ENCODE measurements around the gene LRCH4.
"Not testable (repeated sequence)": the region's sequence is repeated elsewhere in the genome, so short reads cannot be mapped to it uniquely, and the experiment has no call there.

LRCH4 gene

GRCh38 chr7:100544967-100545359 lies 41.0 kb downstream of the LRCH4 start:
- DNase-seq (ENCODE audit: low spot score), result no peak

GRCh38 chr7:100544386-100544785 lies 41.5 kb downstream of the LRCH4 start:
- DNase-seq (ENCODE audit: low spot score), result no peak

- DNase-seq (ENCODE audit: low spot score), result no peak
These were observed 42.3 kb downstream of the LRCH4 start for GRCh38 chr7:100543586-100543985.

- DNase-seq (ENCODE audit: low spot score), result not testable (repeated sequence)
These were observed 44.6 kb downstream of the LRCH4 start for GRCh38 chr7:100541309-100541708.

GRCh38 chr7:100540073-100540723 lies 45.7 kb downstream of the LRCH4 start:
- no peak for DNase-seq (ENCODE audit: low spot score)

GRCh38 chr7:100539436-100540006 lies 46.4 kb downstream of the LRCH4 start:
- DNase-seq (ENCODE audit: low spot score), result no peak

GRCh38 chr7:100538654-100539435 lies 47.1 kb downstream of the LRCH4 start, which contains the start of gene AGFG2:
Gene AGFG2 (plus strand): TSS chr7:100539203. CDS start chr7:100539347, 144 bp downstream.
- DNase-seq (ENCODE audit: low spot score), result peak; percentile 100

GRCh38 chr7:100538348-100538653 lies 47.6 kb downstream of the LRCH4 start:
- no peak for DNase-seq (ENCODE audit: low spot score)

GRCh38 chr7:100536695-100537094 lies 49.2 kb downstream of the LRCH4 start:
- DNase-seq (ENCODE audit: low spot score), result not testable (repeated sequence)

GRCh38 chr7:100535982-100536381 lies 49.9 kb downstream of the LRCH4 start:
- not testable (repeated sequence) for DNase-seq (ENCODE audit: low spot score)

GRCh38 chr7:100532165-100533022 lies 53.5 kb downstream of the LRCH4 start:
- DNase-seq (ENCODE audit: low spot score), result no peak

- DNase-seq (ENCODE audit: low spot score), result not testable (repeated sequence)
These were observed 57.6 kb downstream of the LRCH4 start for GRCh38 chr7:100528108-100528866.
